ENCODE data around the gene RICTOR. TPM values are rescaled to one million over a fixed set of nuclear protein-coding genes. Genes with fewer than 3 reads are reported as not detected.
A peak's percentile ranks its signal among the peaks of the same experiment; 100 is the strongest.

Gene RICTOR
- total RNA-seq, 1 experiment from 2014 or later, result 41.1 TPM

DNA sequence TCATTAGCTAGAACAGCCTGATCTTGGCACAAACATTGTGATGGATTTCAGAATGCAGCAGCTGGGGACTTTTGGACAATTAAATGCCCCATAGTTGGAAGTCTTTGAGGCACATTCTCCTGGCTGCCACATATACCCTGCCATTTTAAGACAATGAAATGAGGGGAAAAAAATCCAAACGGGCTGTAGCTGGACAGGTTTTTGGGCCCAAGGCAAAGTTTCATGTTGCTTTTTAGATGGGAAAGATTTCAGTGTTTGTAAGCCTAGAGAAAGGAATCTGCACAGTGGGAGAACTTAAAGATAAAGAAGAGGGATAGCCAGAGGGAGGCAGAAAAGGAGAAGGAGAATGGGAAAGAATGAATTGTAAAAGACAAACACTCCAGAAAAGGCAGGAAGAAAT, 30.0 kb upstream of the RICTOR start:
- no TSS peak for BruUV-seq (replicated peaks)
- H3K9me3 Mint-ChIP-seq (ENCODE audit: low read depth, unreplicated experiment), result no peaks in the 10 kb centered on the region
- H3K27me3 Mint-ChIP-seq (ENCODE audit: unreplicated experiment), result no peaks in the 10 kb centered on the region
- intact Hi-C loops (cut with micrococcal nuclease; ENCODE audit: unreplicated experiment), result loop anchor here (10.0 kb wide), 1 partner anchor 99 kb away; no protein-coding TSS in a partner anchor
- no peak overlapping the region for H3K4me3 Mint-ChIP-seq (ENCODE audit: low read depth, unreplicated experiment)
- peaks cover 50% of the 10 kb centered on the region for H3K4me1 Mint-ChIP-seq (ENCODE audit: low read depth, unreplicated experiment)
- no peak for DNase-seq
- no peaks in the 10 kb centered on the region for H3K36me3 Mint-ChIP-seq (ENCODE audit: insufficient read depth, unreplicated experiment)
- TF ChIP-seq, protein P1, sequence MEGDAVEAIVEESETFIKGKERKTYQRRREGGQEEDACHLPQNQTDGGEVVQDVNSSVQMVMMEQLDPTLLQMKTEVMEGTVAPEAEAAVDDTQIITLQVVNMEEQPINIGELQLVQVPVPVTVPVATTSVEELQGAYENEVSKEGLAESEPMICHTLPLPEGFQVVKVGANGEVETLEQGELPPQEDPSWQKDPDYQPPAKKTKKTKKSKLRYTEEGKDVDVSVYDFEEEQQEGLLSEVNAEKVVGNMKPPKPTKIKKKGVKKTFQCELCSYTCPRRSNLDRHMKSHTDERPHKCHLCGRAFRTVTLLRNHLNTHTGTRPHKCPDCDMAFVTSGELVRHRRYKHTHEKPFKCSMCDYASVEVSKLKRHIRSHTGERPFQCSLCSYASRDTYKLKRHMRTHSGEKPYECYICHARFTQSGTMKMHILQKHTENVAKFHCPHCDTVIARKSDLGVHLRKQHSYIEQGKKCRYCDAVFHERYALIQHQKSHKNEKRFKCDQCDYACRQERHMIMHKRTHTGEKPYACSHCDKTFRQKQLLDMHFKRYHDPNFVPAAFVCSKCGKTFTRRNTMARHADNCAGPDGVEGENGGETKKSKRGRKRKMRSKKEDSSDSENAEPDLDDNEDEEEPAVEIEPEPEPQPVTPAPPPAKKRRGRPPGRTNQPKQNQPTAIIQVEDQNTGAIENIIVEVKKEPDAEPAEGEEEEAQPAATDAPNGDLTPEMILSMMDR (IDR thresholded peaks at IDR 0.05; ENCODE audit: unreplicated experiment), result no peak
- CTCF ChIA-PET, result no interaction called here
- H3K27ac Mint-ChIP-seq (ENCODE audit: unreplicated experiment), result no peak overlapping the region

DNA sequence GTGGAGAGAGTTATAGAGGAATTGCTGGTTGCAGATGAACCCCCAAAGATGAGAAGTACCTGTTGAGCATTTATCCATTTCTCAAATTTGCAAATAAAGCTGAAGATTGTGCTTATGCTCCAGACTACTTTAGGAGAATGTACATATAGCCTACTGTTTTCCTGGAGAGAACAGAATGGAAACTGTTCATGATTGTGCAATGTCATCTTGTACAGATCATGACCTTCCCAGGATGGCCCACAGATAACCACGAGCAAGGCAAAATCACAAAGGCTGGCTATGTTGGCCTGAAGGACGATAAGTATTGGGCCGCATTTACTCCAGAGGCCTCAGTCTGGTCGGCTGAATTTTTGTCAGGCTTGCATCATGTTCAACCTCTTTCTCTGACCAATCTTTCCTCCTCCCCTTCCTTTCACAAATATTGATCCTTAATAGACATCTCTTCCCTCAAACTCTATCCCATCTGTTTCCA, 28.5 kb upstream of the RICTOR start:
- H3K36me3 Mint-ChIP-seq (ENCODE audit: insufficient read depth, unreplicated experiment), result no peaks in the 10 kb centered on the region
- DNase-seq, result no peak
- H3K27me3 Mint-ChIP-seq (ENCODE audit: unreplicated experiment), result no peaks in the 10 kb centered on the region
- no peak overlapping the region for H3K4me3 Mint-ChIP-seq (ENCODE audit: low read depth, unreplicated experiment)
- no peaks in the 10 kb centered on the region for H3K9me3 Mint-ChIP-seq (ENCODE audit: low read depth, unreplicated experiment)
- TF ChIP-seq, protein P1 (IDR thresholded peaks at IDR 0.05; ENCODE audit: unreplicated experiment), result no peak
- CTCF ChIA-PET, result no interaction called here
- H3K27ac Mint-ChIP-seq (ENCODE audit: unreplicated experiment), result peak overlapping the region; percentile 42
- intact Hi-C loops (cut with micrococcal nuclease; ENCODE audit: unreplicated experiment), result loop anchor here (10.0 kb wide), 1 partner anchor 98 kb away; no protein-coding TSS in a partner anchor
- no TSS peak for BruUV-seq (replicated peaks)
- H3K4me1 Mint-ChIP-seq (ENCODE audit: low read depth, unreplicated experiment), result peaks cover 55% of the 10 kb centered on the region

DNA sequence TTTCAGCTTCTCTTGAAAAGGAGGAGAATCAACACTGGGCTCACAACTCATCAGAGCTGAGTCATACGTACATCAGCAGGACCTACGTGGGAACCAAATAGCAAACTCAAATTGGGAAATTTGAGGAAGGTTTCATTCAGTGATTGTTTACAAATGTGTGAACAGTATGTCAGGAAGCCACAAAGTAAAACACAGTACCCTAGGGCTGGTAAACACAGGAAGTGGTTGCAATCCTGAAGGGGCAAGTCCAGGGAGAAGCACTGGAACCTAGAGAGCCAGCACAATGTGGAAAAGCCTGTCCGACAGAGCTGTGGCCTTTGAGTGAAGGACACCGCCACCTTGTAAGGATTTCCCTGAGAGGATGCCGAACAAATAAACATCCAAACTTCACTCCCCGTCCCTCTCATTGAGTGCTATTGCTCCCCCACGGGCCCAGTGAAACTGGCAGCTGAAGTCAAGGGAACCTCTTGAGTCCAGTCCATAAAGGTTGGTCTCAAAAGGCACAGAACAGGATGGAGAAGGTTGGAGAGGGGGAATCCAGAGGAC, 26.7 kb upstream of the RICTOR start:
- Mint-ChIP-seq H3K9me3 (ENCODE audit: low read depth, unreplicated experiment) (no peaks in the 10 kb centered on the region), H3K36me3 (ENCODE audit: insufficient read depth, unreplicated experiment) (no peaks in the 10 kb centered on the region), H3K27ac (ENCODE audit: unreplicated experiment) (peak overlapping the region; percentile 33), H3K4me3 (ENCODE audit: low read depth, unreplicated experiment) (no peak overlapping the region), H3K27me3 (ENCODE audit: unreplicated experiment) (no peaks in the 10 kb centered on the region), H3K4me1 (ENCODE audit: low read depth, unreplicated experiment) (peaks cover 55% of the 10 kb centered on the region)
- CTCF ChIA-PET, result interaction anchor here (1.7 to 1.8 kb wide), 2 partner anchors 20 to 21 kb away, joined by 5 to 10 read pairs; no protein-coding TSS in a partner anchor
- intact Hi-C loops (cut with micrococcal nuclease; ENCODE audit: unreplicated experiment), result loop anchor here (2.0 to 10.0 kb wide), 2 partner anchors 24 to 96 kb away; no protein-coding TSS in a partner anchor
- TF ChIP-seq, protein P1 (IDR thresholded peaks at IDR 0.05; ENCODE audit: unreplicated experiment), result no peak
- no TSS peak for BruUV-seq (replicated peaks)
- peak; percentile 65 for DNase-seq

DNA sequence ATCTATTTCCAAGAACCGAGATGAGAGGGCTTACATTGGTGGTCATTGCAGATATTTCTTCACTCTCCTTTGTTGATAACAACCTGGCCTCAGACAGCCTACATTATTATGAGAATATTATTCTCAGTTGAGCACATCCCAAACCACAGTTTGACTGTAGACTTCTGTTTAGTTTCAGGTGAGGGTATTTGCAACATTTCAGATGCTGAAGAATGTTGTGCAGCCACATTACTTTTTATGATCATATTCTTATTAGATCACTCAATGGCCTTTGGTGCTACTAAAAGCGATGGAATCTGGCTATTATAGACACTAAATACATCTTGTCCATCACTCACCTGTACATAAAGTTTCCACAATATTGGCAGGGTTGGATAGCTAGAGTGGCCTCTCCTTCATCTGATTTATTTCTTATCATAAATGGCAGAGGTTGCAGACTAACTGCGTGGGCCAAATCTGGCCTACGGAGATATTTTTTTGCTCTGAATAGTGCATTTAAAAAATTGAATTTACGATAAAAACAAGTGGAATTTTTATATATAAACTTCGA, 26.2 kb upstream of the RICTOR start:
- Mint-ChIP-seq H3K9me3 (ENCODE audit: low read depth, unreplicated experiment) (no peaks in the 10 kb centered on the region), H3K4me1 (ENCODE audit: low read depth, unreplicated experiment) (peaks cover 55% of the 10 kb centered on the region), H3K27ac (ENCODE audit: unreplicated experiment) (peak overlapping the region; percentile 33), H3K27me3 (ENCODE audit: unreplicated experiment) (no peaks in the 10 kb centered on the region), H3K36me3 (ENCODE audit: insufficient read depth, unreplicated experiment) (no peaks in the 10 kb centered on the region), H3K4me3 (ENCODE audit: low read depth, unreplicated experiment) (no peak overlapping the region)
- no peak for DNase-seq
- CTCF ChIA-PET, result interaction anchor here (1.7 to 1.8 kb wide), 2 partner anchors 19 to 21 kb away, joined by 5 to 10 read pairs; no protein-coding TSS in a partner anchor
- intact Hi-C loops (cut with micrococcal nuclease; ENCODE audit: unreplicated experiment), result loop anchor here (2.0 to 10.0 kb wide), 2 partner anchors 24 to 96 kb away; no protein-coding TSS in a partner anchor
- TF ChIP-seq, protein P1 (IDR thresholded peaks at IDR 0.05; ENCODE audit: unreplicated experiment), result no peak
- no TSS peak for BruUV-seq (replicated peaks)
